Activated T-helper 2 cell treated with anti-CD3 and anti-CD28 coated beads, Interferon-gamma antibody, Interleukin-2, Interleukin-4, amounts not matched to agents 10 μg/mL and 5 μg/mL and 100 μg/mL, durations not matched to agents 14 hours and 24 hours and 36 hours (primary cell): ENCODE measurements around the gene AP1S1. TPM values are rescaled to one million over a fixed set of nuclear protein-coding genes. Genes with fewer than 3 reads are reported as not detected.
"Not testable (repeated sequence)": the region's sequence is repeated elsewhere in the genome, so short reads cannot be mapped to it uniquely, and the experiment has no call there.

Source experiments
- DNase-seq: peaks from one replicate; pipeline ENCODE4 v3.0.0; 2021; ENCODE audit warnings: low spot score
- H3K27ac Mint-ChIP-seq: one replicate; pipeline ENCODE4 v1.8.0; 2021; ENCODE audit warnings: mixed read lengths
- H3K27me3 Mint-ChIP-seq: one replicate; pipeline ENCODE4 v1.8.0; 2021; ENCODE audit warnings: low read depth, mixed read lengths
- H3K36me3 Mint-ChIP-seq: one replicate; pipeline ENCODE4 v1.8.0; 2021; ENCODE audit warnings: low read depth, mixed read lengths
- H3K4me1 Mint-ChIP-seq: one replicate; pipeline ENCODE4 v1.8.0; 2021; ENCODE audit warnings: low read depth, mixed read lengths
- H3K4me3 Mint-ChIP-seq: one replicate; pipeline ENCODE4 v1.8.0; 2021; ENCODE audit warnings: low read depth, mild to moderate bottlenecking, moderate library complexity, mixed read lengths
- H3K9me3 Mint-ChIP-seq: one replicate; pipeline ENCODE4 v1.8.0; 2021; ENCODE audit warnings: mixed read lengths
- intact Hi-C: fragments of 100-400 bp; cut with micrococcal nuclease; formaldehyde crosslinking; loops from one replicate; pipeline ENCODE4 v1.15.1; 2023
- total RNA-seq: library from RNA; stranded (reverse); gene quantifications from 2 replicates; pipeline ENCODE4 v1.2.3, GENCODE V29; 2022

Gene AP1S1
- total RNA-seq, 1 donor from 2014 or later = 42.8 TPM

GRCh38 chr7:101185258-101185839 is 31.1 kb downstream of the AP1S1 start:
- Mint-ChIP-seq H3K36me3 (no peaks in the 10 kb centered on the region), H3K4me3 (no peak overlapping the region), H3K27me3 (peaks cover 25% of the 10 kb centered on the region), H3K9me3 (no peaks in the 10 kb centered on the region), H3K27ac (no peak overlapping the region), H3K4me1 (peaks cover 5% of the 10 kb centered on the region)
- no peak for DNase-seq
- intact Hi-C loops = no loop called here

GRCh38 chr7:101186194-101186593 is 31.9 kb downstream of the AP1S1 start:
- H3K27me3 Mint-ChIP-seq = peaks cover 16% of the 10 kb centered on the region
- H3K4me1 Mint-ChIP-seq = peaks cover 5% of the 10 kb centered on the region
- H3K9me3 Mint-ChIP-seq = no peaks in the 10 kb centered on the region
- H3K4me3 Mint-ChIP-seq = no peak overlapping the region
- no peak overlapping the region for H3K27ac Mint-ChIP-seq
- intact Hi-C loops = no loop called here
- no peak for DNase-seq
- no peaks in the 10 kb centered on the region for H3K36me3 Mint-ChIP-seq

GRCh38 chr7:101186844-101187428 is 32.7 kb downstream of the AP1S1 start:
- intact Hi-C loops = no loop called here
- Mint-ChIP-seq H3K4me3 (no peak overlapping the region), H3K36me3 (no peaks in the 10 kb centered on the region), H3K27me3 (peaks cover 14% of the 10 kb centered on the region), H3K4me1 (peaks cover 5% of the 10 kb centered on the region), H3K27ac (no peak overlapping the region), H3K9me3 (no peaks in the 10 kb centered on the region)
- DNase-seq = no peak

- intact Hi-C loops = no loop called here
- no peak for DNase-seq
- H3K36me3 Mint-ChIP-seq = no peaks in the 10 kb centered on the region
- no peak overlapping the region for H3K27ac Mint-ChIP-seq
- peaks cover 8% of the 10 kb centered on the region for H3K27me3 Mint-ChIP-seq
- H3K9me3 Mint-ChIP-seq = no peaks in the 10 kb centered on the region
- no peak overlapping the region for H3K4me3 Mint-ChIP-seq
- H3K4me1 Mint-ChIP-seq = peaks cover 2% of the 10 kb centered on the region
These were observed 34.8 kb downstream of the AP1S1 start for GRCh38 chr7:101189109-101189508.

- Mint-ChIP-seq H3K27ac (no peak overlapping the region), H3K27me3 (peaks cover 16% of the 10 kb centered on the region), H3K9me3 (no peaks in the 10 kb centered on the region), H3K36me3 (no peaks in the 10 kb centered on the region), H3K4me1 (peaks cover 5% of the 10 kb centered on the region), H3K4me3 (no peak overlapping the region)
- intact Hi-C loops = no loop called here
- DNase-seq = no peak
These were observed 41.6 kb downstream of the AP1S1 start for GRCh38 chr7:101195884-101196283.

- Mint-ChIP-seq H3K27me3 (peaks cover 28% of the 10 kb centered on the region), H3K36me3 (no peaks in the 10 kb centered on the region), H3K9me3 (no peaks in the 10 kb centered on the region), H3K4me3 (no peak overlapping the region), H3K4me1 (peaks cover 4% of the 10 kb centered on the region), H3K27ac (no peak overlapping the region)
- intact Hi-C loops = no loop called here
- no peak for DNase-seq
These were observed 43.7 kb downstream of the AP1S1 start for GRCh38 chr7:101197991-101198390.

- Mint-ChIP-seq H3K9me3 (no peaks in the 10 kb centered on the region), H3K27ac (no peak overlapping the region), H3K4me3 (no peak overlapping the region), H3K27me3 (peaks cover 30% of the 10 kb centered on the region), H3K4me1 (peaks cover 4% of the 10 kb centered on the region), H3K36me3 (no peaks in the 10 kb centered on the region)
- intact Hi-C loops = no loop called here
- DNase-seq = no peak
These were observed 44.2 kb downstream of the AP1S1 start for GRCh38 chr7:101198476-101198875.

- H3K27me3 Mint-ChIP-seq = peaks cover 33% of the 10 kb centered on the region
- H3K27ac Mint-ChIP-seq, H3K36me3 Mint-ChIP-seq, H3K9me3 Mint-ChIP-seq, DNase-seq, intact Hi-C loops, H3K4me3 Mint-ChIP-seq, H3K4me1 Mint-ChIP-seq: not testable (repeated sequence)
These were observed 45.2 kb downstream of the AP1S1 start for GRCh38 chr7:101199522-101199921.

- no peak for DNase-seq
- H3K4me3 Mint-ChIP-seq = no peak overlapping the region
- H3K4me1 Mint-ChIP-seq = peaks cover 8% of the 10 kb centered on the region
- intact Hi-C loops = no loop called here
- no peaks in the 10 kb centered on the region for H3K36me3 Mint-ChIP-seq
- peaks cover 31% of the 10 kb centered on the region for H3K27me3 Mint-ChIP-seq
- H3K9me3 Mint-ChIP-seq = no peaks in the 10 kb centered on the region
- no peak overlapping the region for H3K27ac Mint-ChIP-seq
These were observed 46.2 kb downstream of the AP1S1 start for GRCh38 chr7:101200504-101200861.

GRCh38 chr7:101200862-101201599 is 46.8 kb downstream of the AP1S1 start, which contains the start of gene MOGAT3:
Gene MOGAT3 (minus strand): TSS chr7:101201036. CDS start chr7:101200854, 182 bp downstream.
- Mint-ChIP-seq H3K27ac (no peak within 1 kb of the TSS), H3K36me3 (peaks cover 4% of the 10 kb centered on the region), H3K27me3 (peaks cover 31% of the 10 kb centered on the region), H3K9me3 (no peaks in the 10 kb centered on the region), H3K4me3 (no peak within 1 kb of the TSS), H3K4me1 (peaks cover 9% of the 10 kb centered on the region)
- no peak for DNase-seq
- intact Hi-C loops = no loop called here

- H3K4me1 Mint-ChIP-seq = peaks cover 9% of the 10 kb centered on the region
- no peak overlapping the region for H3K4me3 Mint-ChIP-seq
- peaks cover 12% of the 10 kb centered on the region for H3K36me3 Mint-ChIP-seq
- H3K27ac Mint-ChIP-seq = no peak overlapping the region
- intact Hi-C loops = no loop called here
- H3K9me3 Mint-ChIP-seq = no peaks in the 10 kb centered on the region
- DNase-seq = no peak
- peaks cover 31% of the 10 kb centered on the region for H3K27me3 Mint-ChIP-seq
These were observed 47.7 kb downstream of the AP1S1 start for GRCh38 chr7:101201695-101202602.

- H3K27ac Mint-ChIP-seq = no peak overlapping the region
- H3K36me3 Mint-ChIP-seq = peaks cover 12% of the 10 kb centered on the region
- H3K27me3 Mint-ChIP-seq = peaks cover 31% of the 10 kb centered on the region
- H3K9me3 Mint-ChIP-seq = no peaks in the 10 kb centered on the region
- intact Hi-C loops = no loop called here
- no peak for DNase-seq
- peaks cover 9% of the 10 kb centered on the region for H3K4me1 Mint-ChIP-seq
- no peak overlapping the region for H3K4me3 Mint-ChIP-seq
These were observed 48.3 kb downstream of the AP1S1 start for GRCh38 chr7:101202603-101202918.
